GM18502 (cell line): Measurements from ENCODE around the gene RACK1.
"Not testable (repeated sequence)": the region's sequence is repeated elsewhere in the genome, so short reads cannot be mapped to it uniquely, and the experiment has no call there.

Experiments
- ATAC-seq: cut with Tn5 transposase; IDR thresholded peaks from one replicate; pipeline ENCODE4 v1.9.1; 2021; ENCODE audit warnings: mild to moderate bottlenecking; ENCODE audit not compliant: unreplicated experiment, poor library complexity

RACK1 gene

DNA sequence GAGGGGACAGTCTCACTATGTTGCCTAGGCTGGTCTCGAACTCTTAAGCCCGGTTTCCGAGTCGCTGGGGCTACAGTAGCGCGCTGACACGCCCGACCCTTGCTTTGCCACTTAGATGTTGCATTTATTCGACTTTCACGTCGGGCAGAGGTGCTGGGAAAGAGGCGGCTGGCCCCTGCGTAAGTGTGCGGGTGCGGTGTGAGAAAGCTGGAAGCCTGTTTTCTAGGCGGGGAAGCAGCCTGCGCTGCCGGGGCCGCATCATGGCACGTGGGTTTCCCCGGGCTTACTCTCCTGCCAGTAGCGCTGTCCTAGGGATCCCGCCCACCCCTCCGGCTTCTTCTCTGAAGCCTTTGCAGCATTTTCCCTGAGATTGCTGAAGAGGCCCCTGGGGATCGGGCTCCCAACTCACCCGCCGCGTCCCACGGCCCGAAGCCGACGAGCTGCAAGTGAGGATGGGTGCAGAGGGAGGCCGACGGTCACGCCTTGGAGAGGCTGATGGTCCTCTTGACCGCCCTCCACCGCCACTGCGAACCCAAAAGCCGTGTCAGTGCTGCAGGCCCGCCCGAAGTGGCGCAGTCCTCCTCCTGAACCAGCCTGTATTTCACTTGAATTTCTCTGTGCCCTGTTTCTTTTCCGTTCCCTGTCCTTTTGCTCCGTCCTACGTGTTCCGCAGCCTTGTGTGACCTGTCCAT, 26.4 kb downstream of the RACK1 start:
- ATAC-seq = peak; percentile 18

DNA sequence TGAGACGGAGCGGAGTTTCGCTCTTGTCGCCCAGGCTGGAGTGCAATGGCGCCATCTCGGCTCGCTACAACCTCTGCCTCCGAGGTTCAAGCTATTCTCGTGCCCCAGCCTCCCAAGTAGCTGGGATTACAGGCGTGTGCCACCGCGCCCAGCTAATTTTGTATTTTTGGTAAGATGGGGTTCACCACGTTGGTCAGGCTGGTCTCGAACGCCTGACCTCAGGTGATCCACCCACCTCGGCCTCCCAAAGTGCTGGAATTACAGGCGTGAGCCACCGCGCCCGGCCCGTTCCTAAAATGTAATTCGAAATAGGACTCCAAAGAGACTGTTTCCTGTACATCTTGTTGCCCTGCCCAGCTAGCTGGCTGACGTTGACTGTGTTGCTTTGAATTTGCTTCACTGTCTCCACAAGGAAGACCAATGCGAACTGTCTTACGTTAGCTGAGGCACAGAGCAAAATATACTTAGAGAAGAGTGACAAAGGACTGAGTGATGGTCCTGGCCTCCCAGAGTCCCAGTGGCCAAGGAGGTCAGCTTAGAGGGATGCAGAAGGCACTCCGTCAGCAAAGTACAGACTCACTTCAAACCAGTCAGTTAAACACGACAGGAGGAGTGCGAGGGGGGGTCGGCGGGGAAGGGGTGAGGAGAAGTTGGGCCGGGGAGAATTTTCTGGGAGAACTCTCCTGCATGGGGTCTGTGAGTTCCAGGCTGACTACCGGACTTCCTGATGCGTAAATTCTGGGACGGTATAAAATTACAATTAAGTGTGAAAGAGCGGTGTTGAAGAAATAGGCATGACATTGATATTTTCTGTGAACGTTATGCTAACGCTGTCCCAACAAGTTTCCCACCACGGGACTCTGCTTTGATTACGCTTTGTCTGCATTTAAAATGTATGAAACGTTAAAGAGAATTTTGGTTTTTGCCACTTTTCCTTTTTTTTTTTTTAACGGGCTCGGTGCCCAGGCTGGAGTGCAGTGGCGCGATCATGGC, 27.4 kb downstream of the RACK1 start:
- ATAC-seq = no peak

- not testable (repeated sequence) for ATAC-seq
These were observed 29.5 kb downstream of the RACK1 start for GRCh38 chr5:181214249-181214648.

DNA sequence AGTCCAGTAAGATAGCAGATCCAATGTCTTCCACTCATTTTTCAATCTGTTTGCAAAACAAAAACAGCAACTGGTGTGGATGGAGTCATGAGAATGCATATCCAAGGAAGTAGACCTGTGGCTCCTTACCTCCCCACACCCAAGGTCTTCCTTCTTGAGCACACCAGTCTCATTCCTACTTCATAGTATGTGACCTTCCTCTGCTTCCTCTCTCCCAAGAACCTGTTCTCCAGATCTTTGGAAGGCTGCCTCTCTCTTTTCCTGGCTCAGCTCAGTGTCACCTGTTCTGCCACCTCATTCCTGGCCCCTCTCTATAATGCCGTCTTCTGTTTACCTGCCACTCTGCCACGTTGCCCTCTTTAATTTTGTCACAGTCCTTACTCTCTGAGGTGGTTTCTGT, 30.8 kb downstream of the RACK1 start:
- no peak for ATAC-seq

DNA sequence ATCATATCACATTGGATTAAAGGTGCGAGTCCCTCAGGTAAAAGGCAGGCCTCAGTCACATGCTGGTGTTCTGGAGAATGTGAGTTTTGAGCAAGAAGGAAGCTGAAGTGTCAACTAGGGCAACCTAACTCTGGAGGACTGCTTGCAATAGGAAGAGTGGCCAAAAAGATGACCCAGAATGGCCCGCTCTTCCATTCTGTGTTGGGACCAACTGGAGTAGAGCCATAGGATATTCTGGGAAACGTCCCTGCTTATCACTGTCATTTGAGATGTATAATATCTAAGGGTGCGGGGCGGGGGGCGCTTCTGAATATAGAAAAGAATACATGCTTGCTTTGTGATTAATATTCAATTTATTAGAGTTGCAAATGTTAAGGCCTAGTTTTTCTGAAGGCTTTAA, 31.6 kb downstream of the RACK1 start:
- ATAC-seq = no peak

DNA sequence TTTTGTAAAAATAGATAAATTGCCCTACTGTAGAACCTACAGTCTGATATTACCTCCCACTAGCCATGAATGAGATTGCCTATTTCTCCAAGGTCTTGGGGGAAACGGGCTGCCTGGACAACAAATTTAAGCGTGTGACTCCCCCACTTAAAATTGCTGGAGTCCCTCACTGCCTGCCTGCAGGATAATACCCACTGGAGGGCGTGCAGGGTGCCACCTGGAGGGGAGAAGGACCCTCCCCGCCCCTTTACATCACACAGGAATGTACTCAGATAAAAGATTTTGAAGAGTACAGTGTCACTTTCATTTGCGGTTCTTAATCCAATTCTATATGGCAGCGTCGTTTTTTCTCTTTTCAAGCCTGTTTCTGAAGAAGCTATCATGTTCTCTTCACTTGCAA, 32.5 kb downstream of the RACK1 start:
- ATAC-seq = no peak

GRCh38 chr5:181210698-181211097, 33.0 kb downstream of the RACK1 start:
- ATAC-seq = not testable (repeated sequence)

DNA sequence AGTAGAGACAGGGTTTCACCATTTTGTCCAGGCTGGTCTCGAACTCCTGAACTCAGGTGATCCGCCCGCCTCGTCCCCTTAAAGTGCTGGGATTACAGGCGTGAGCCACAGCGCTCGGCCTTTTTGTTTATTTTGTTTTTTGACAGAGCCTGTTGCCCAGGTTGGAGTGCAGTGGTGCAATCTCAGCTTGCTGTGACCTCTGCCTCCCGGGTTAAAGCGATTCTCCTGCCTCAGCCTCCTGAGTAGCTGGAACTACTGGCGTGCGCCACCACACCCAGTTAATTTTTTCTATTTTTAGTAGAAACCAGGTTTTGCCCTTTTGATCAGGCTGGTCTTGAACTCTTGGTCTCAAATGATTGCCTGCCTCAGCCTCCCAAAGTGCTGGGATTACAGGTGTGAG, 33.6 kb downstream of the RACK1 start:
- not testable (repeated sequence) for ATAC-seq

- ATAC-seq = not testable (repeated sequence)
These were observed 34.7 kb downstream of the RACK1 start for GRCh38 chr5:181209006-181209405.

GRCh38 chr5:181207960-181208253, 35.8 kb downstream of the RACK1 start:
- ATAC-seq = no peak

DNA sequence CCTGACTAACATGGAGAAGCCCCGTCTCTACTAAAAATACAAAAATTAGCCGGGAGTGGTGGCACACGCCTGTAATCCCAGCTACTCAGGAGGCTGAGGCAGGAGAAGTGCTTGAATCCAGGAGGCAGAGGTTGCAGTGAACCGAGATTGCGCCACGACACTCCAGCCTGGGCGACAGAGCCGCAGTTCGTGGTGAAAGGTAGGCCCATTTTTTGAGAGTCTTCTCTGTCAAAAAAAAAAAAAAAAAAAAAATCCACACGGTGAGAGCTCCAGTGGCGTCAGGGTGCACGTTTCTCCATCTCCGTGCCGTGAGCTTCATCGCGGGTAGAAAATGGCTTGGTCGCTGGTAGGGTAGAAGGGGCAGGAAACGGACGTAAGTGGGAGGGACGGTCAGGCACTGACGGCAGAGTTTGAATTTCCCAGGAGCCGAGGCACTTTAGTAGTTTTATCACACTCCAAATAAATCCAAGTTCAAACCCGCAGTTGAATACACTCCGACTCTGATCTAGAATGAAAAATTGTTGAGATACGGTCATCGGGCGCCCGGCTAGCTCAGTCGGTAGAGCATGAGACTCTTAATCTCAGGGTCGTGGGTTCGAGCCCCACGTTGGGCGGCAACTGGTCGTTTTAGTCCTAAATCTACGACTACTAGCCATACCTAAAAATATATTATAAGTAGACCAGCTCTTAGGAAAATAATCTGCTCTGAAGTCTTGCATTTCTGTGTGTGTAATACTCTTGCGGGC, 36.3 kb downstream of the RACK1 start:
- ATAC-seq = peak; percentile 34

GRCh38 chr5:181205761-181206649, 37.7 kb downstream of the RACK1 start:
- no peak for ATAC-seq

GRCh38 chr5:181204826-181205760, 38.6 kb downstream of the RACK1 start, which contains the start of gene TRIM7:
Gene TRIM7, minus strand, starts transcription at chr5:181205196. Its CDS starts 86 bp downstream, at chr5:181205110.
- ATAC-seq = no peak

- no peak for ATAC-seq
These were observed 39.4 kb downstream of the RACK1 start for GRCh38 chr5:181204113-181204825.

DNA sequence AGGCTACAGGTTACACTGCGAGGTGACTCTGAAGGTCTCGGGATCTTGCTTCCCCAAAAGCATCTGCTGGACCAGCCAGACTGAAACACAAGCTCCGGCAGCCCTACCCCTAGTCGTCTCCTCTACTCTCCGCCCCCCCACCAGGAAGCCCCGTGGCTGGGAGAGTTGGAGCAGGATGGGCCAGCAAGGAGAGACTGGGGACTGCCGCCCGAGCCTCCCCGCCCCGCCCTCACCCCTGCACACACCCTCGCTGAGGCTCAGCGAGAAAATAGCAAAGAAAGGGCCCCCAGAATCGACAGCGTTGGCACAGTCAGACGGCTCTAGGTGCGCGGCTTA, 40.0 kb downstream of the RACK1 start:
- ATAC-seq = no peak

GRCh38 chr5:181203093-181203711, 40.5 kb downstream of the RACK1 start:
- no peak for ATAC-seq

DNA sequence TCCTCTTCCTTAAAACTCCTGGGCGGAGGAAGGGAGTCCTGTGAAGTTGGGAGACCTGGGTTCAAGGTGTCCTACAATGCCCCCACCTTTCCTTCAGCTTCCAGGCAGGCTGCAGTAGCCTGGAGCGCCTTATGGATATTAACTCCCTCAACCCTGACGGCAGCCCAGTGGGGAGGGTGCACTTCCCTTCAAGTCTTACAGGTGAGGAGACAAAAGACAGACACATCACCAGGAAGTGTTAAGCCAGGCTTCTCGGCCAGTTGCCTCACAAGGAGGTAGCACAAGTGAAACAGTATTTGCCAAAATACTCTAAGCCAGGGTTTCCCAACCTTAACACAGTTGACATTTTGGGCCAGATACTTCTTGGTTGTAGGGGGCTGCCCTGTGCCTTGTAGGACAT, 42.9 kb downstream of the RACK1 start:
- no peak for ATAC-seq
